ENCODE results near the gene SULT1A3. TPM values are rescaled to one million over a fixed set of nuclear protein-coding genes. Genes with fewer than 3 reads are reported as not detected.
"Not testable (repeated sequence)": the region's sequence is repeated elsewhere in the genome, so short reads cannot be mapped to it uniquely, and the experiment has no call there.

The SULT1A3 gene
- total RNA-seq, 6 donors from 2014 or later, result 9.6 to 69.1 (median 20.0) TPM

DNA sequence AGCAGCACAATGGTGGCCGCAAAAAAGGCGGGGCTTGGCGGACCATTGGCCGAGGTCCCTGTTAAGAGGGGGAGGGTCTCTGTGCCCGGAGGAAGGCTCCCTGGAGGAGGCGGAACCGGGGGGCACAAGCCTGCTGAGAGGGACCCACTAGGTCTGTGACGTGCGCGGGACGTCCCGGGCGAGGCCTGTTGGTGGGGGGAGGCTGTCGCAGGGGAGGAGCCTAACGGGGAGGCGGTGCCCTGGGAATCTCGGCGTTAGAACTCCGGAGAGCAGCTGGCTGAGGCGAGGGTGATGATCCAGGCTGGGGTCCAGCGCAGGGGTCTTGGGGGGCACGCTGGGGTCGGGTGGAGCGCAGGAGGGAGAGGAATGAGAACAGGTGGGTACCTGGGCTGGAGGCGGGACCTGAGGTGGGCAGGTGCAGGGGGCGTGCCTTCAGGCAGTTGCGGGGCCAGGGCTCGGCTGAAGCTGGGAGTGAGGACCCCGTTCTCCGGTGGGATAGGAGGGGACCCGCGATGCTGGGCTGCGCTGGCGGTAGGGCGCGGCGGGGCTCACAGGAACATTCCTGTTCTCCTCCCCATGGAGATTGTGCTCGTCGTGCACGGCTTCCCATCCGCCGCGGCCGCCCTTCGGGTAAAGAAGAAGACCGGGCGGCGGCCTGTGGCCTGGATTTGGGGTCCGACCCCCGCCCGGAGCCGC, 6.6 kb downstream of the SULT1A3 start:
- not testable (repeated sequence) for H3K4me1 ChIP-seq, H3K36me3 ChIP-seq, H3K27me3 ChIP-seq, H3K9me3 ChIP-seq
- DNase-seq (peak in 1 of 2 donors; percentile 85), ATAC-seq (ENCODE audit: low FRiP score in 2 of 2) (peak; percentile 69 to 78)
- H3K27ac ChIP-seq, result peak overlapping the region in 1 of 4 donors; percentile 50
- H3K4me3 ChIP-seq, result peak overlapping the region; percentile 4 to 56 (median 49)
- WGBS, 2 donors, result 3% methylated on average over 7 of the region's 52 CpGs; no CpG with 5 or more reads in 1 of the 2 donors

- ATAC-seq (ENCODE audit: low FRiP score in 2 of 2), result peak; percentile 4 to 54
- no CpG with 5 or more reads among the region's 33 CpGs for WGBS, 2 donors
- H3K27me3 ChIP-seq, H3K36me3 ChIP-seq, H3K9me3 ChIP-seq, DNase-seq, H3K4me1 ChIP-seq: not testable (repeated sequence)
- Histone ChIP-seq H3K27ac (peak overlapping the region in 1 of 4 donors; percentile 50), H3K4me3 (peak overlapping the region in 3 of 4 donors; percentile 45 to 56 (median 53))
These were observed 7.2 kb downstream of the SULT1A3 start for GRCh38 chr16:30206252-30206651.

GRCh38 chr16:30207063-30207704, 8.1 kb downstream of the SULT1A3 start:
- WGBS, 2 donors, result no CpG with 5 or more reads among the region's 9 CpGs
- not testable (repeated sequence) for H3K27ac ChIP-seq

DNA sequence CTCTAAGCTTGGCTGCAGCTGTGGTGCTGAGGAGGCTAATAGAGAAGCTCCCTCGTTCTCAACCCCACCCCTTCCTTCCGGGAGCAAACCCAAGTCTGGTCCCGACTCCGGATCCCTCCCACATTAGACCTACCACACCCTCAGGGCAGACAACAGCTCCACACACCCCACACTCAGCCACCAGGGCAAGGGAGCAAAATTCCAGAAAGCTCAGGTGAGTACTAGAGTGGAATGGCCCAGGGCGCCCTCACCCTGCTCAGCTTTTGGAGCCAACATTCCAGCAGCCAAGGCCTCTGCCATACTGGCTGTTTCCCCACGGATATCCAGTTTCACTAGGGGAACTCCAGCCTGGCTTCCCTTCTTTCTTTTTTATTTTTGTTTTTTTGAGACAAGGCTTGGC, 10.0 kb downstream of the SULT1A3 start:
- H3K4me1 ChIP-seq, H3K27me3 ChIP-seq, H3K36me3 ChIP-seq, H3K4me3 ChIP-seq, H3K9me3 ChIP-seq: not testable (repeated sequence)
- peak in 1 of 2 donors; percentile 78 for DNase-seq
- peak overlapping the region in 1 of 4 donors; percentile 67 for H3K27ac ChIP-seq
- ATAC-seq (ENCODE audit: low FRiP score in 2 of 2), result peak; percentile 61 to 69
- WGBS, 2 donors, result 0% methylated on average over 4 of the region's 6 CpGs; no CpG with 5 or more reads in 1 of the 2 donors

More at GRCh38 chr16:30207063-30207704, 8.1 kb downstream of the SULT1A3 start:
- peak; percentile 37 to 68 for ATAC-seq (ENCODE audit: low FRiP score in 2 of 2)
- not testable (repeated sequence) for H3K27me3 ChIP-seq, H3K36me3 ChIP-seq, H3K4me3 ChIP-seq, H3K9me3 ChIP-seq, H3K4me1 ChIP-seq
- DNase-seq, result peak in 1 of 2 donors; percentile 20

GRCh38 chr16:30211414-30211813, 12.4 kb downstream of the SULT1A3 start:
- ATAC-seq (ENCODE audit: low FRiP score in 2 of 2), result peak in 1 of 2 donors; percentile 15
- DNase-seq, result not testable (repeated sequence)
- no CpG with 5 or more reads among the region's 4 CpGs for WGBS, 2 donors

GRCh38 chr16:30217082-30217481, 18.0 kb downstream of the SULT1A3 start:
- H3K4me1 ChIP-seq; H3K36me3 ChIP-seq; H3K27me3 ChIP-seq; H3K9me3 ChIP-seq; ATAC-seq (ENCODE audit: low FRiP score in 2 of 2); H3K27ac ChIP-seq; H3K4me3 ChIP-seq: not testable (repeated sequence)
- DNase-seq, result peak in 1 of 2 donors; percentile 12
- WGBS, 2 donors, result 78% methylated on average over 5 of the region's 5 CpGs; no CpG with 5 or more reads in 1 of the 2 donors

More at GRCh38 chr16:30211414-30211813, 12.4 kb downstream of the SULT1A3 start:
- not testable (repeated sequence) for H3K27me3 ChIP-seq, H3K4me3 ChIP-seq, H3K36me3 ChIP-seq, H3K4me1 ChIP-seq, H3K9me3 ChIP-seq, H3K27ac ChIP-seq

DNA sequence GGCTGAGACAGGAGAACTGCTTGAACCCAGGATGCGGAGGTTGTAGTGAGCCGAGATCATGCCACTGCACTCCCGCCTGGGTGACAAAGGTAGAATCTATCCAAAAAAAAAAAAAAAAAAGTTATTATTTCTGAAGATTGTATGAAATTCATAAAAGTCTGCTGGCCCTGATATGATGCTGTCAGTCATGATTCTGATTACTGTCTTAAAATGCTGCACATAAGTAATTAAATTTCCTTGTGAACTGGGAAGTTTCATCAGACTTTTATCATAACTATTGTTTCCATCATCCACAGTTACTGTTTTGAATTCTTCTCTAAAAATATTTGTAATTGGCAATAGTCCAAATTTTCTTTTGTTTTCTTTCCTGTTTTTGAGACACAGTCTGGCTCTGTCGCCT, 49.3 kb downstream of the SULT1A3 start, which contains the start of gene NPIPB13:
Gene NPIPB13 (minus strand): TSS at position 101 of the 400 bp plus-strand sequence. CDS start 2,906 bp downstream, outside the sequence.
- ATAC-seq (ENCODE audit: low FRiP score in 2 of 2); H3K27ac ChIP-seq; H3K36me3 ChIP-seq; H3K4me1 ChIP-seq; H3K27me3 ChIP-seq; DNase-seq; H3K4me3 ChIP-seq; H3K9me3 ChIP-seq: not testable (repeated sequence)
- WGBS, 2 donors, result no CpG with 5 or more reads among the region's 4 CpGs

Small RNA genes lying within 50 kb of the gene (small RNA-seq; reads per million reads assigned to genes)
- gene AC106782.4, result 0 reads per million in 4 donors

Other genes with a start within 250 kb of the SULT1A3 start
- gene TMEM219, start 237.2 kb upstream of the SULT1A3 start, total RNA-seq, result 100 to 1,000 TPM in 5 of 6 donors, 10 to 100 TPM in 1; 95.4 to 187 (median 139) TPM
- gene TAOK2, start 225.4 kb upstream of the SULT1A3 start, total RNA-seq, result 100 to 1,000 TPM in 2 of 6 donors, 10 to 100 TPM in 4; 70.2 to 195 (median 81.5) TPM
- gene HIRIP3, start 203.6 kb upstream of the SULT1A3 start, total RNA-seq, result 10 to 100 TPM; 11.5 to 28.2 (median 25.0) TPM
- 10 to 100 TPM; 29.5 to 82.8 (median 55.7) TPM for gene INO80E, start 203.0 kb upstream of the SULT1A3 start, total RNA-seq
- 10 to 100 TPM in 1 of 6 donors, 1 to 10 TPM in 5; 1.2 to 11.0 (median 6.5) TPM for gene DOC2A, start 188.2 kb upstream of the SULT1A3 start, total RNA-seq
- not detected for gene C16orf92, start 176.1 kb upstream of the SULT1A3 start, total RNA-seq
- gene TLCD3B, start 168.0 kb upstream of the SULT1A3 start, total RNA-seq, result under 1 TPM in 1 of 6 donors, not detected in 5; 0.14 TPM
- 100 to 1,000 TPM; 303 to 964 (median 731) TPM for gene ALDOA, start 133.5 kb upstream of the SULT1A3 start, total RNA-seq
- gene PPP4C, start 123.3 kb upstream of the SULT1A3 start, total RNA-seq, result 10 to 100 TPM; 44.4 to 99.4 (median 80.0) TPM
- gene TBX6, start 107.3 kb upstream of the SULT1A3 start, total RNA-seq, result 1 to 10 TPM in 5 of 6 donors, under 1 TPM in 1; 0.69 to 9.4 (median 1.4) TPM
- gene YPEL3, start 103.0 kb upstream of the SULT1A3 start, total RNA-seq, result 100 to 1,000 TPM in 4 of 6 donors, 10 to 100 TPM in 2; 81.5 to 228 (median 116) TPM
- 10 to 100 TPM in 2 of 6 donors, 1 to 10 TPM in 4; 1.1 to 17.8 (median 5.4) TPM for gene GDPD3, start 85.7 kb upstream of the SULT1A3 start, total RNA-seq
- gene MAPK3, start 76.0 kb upstream of the SULT1A3 start, total RNA-seq, result 100 to 1,000 TPM in 2 of 6 donors, 10 to 100 TPM in 4; 48.9 to 120 (median 76.0) TPM
- 100 to 1,000 TPM in 1 of 6 donors, 10 to 100 TPM in 5; 42.2 to 159 (median 80.3) TPM for gene CORO1A, start 15.7 kb upstream of the SULT1A3 start, total RNA-seq
- 100 to 1,000 TPM in 3 of 6 donors, 10 to 100 TPM in 3; 58.0 to 173 (median 100) TPM for gene BOLA2B, start 5.6 kb upstream of the SULT1A3 start, total RNA-seq
- gene SLX1A, start 5.4 kb upstream of the SULT1A3 start, total RNA-seq, result 100 to 1,000 TPM in 1 of 6 donors, 10 to 100 TPM in 5; 38.6 to 127 (median 63.6) TPM
- gene NPIPB13, start 49.2 kb downstream of the SULT1A3 start, total RNA-seq, result 10 to 100 TPM in 2 of 6 donors, 1 to 10 TPM in 4; 2.1 to 18.9 (median 4.9) TPM
- gene CD2BP2, start 156.1 kb downstream of the SULT1A3 start, total RNA-seq, result 10 to 100 TPM; 24.2 to 63.7 (median 38.8) TPM
- 10 to 100 TPM; 31.1 to 71.2 (median 40.3) TPM for gene TBC1D10B, start 171.2 kb downstream of the SULT1A3 start, total RNA-seq
- gene MYL11, start 175.5 kb downstream of the SULT1A3 start, total RNA-seq, result 1 to 10 TPM in 1 of 6 donors, not detected in 5; 1.6 TPM
- 10 to 100 TPM in 1 of 6 donors, 1 to 10 TPM in 5; 3.5 to 13.6 (median 7.1) TPM for gene SEPTIN1, start 183.3 kb downstream of the SULT1A3 start, total RNA-seq
- 10 to 100 TPM in 3 of 6 donors, 1 to 10 TPM in 3; 6.8 to 29.2 (median 10.9) TPM for gene ZNF48, start 196.2 kb downstream of the SULT1A3 start, total RNA-seq
- 10 to 100 TPM in 2 of 6 donors, 1 to 10 TPM in 4; 5.2 to 12.3 (median 7.2) TPM for gene ZNF771, start 208.4 kb downstream of the SULT1A3 start, total RNA-seq
- 10 to 100 TPM in 5 of 6 donors, 1 to 10 TPM in 1; 4.2 to 31.8 (median 20.0) TPM for gene DCTPP1, start 230.8 kb downstream of the SULT1A3 start, total RNA-seq
- gene SEPHS2, start 246.6 kb downstream of the SULT1A3 start, total RNA-seq, result 10 to 100 TPM; 34.7 to 64.0 (median 38.2) TPM

All from upper lobe of left lung (tissue), 6 donors.